GM23338 (cell line): ENCODE measurements around the gene MGAT5. TPM values are rescaled to one million over a fixed set of nuclear protein-coding genes. Genes with fewer than 3 reads are reported as not detected.

Experiments used
- ATAC-seq: fragments of 200-7000 bp; cut with Tn5 transposase; 3 replicates; pipeline ENCODE4 v1.9.1; 2020
- DNase-seq: peaks from one replicate; pipeline ENCODE4 v3.0.0-alpha.2; 2015; ENCODE audit warnings: low spot score
- H2AFZ ChIP-seq: fragments of 200-600 bp; sonication (generic); 2 replicates; pipeline ENCODE4 v1.8.0; 2016; ENCODE audit warnings: antibody characterized with exemption, mild to moderate bottlenecking, moderate library complexity
- H3F3A ChIP-seq: fragments of 200-600 bp; sonication (generic); replicated peaks from 2 replicates; pipeline ENCODE4 v1.8.0; 2017; ENCODE audit warnings: antibody characterized with exemption, mixed run types, low read depth
- H3K27ac ChIP-seq: fragments of 200-600 bp; sonication (generic); 2 replicates; pipeline ENCODE4 v1.6.1; 2016; ENCODE audit warnings: low read depth
- H3K27me3 ChIP-seq: fragments of 200-600 bp; sonication (generic); 2 replicates; pipeline ENCODE4 v1.8.0; 2016; ENCODE audit warnings: mild to moderate bottlenecking, mixed run types, moderate library complexity; ENCODE audit not compliant: insufficient read depth
- H3K36me3 ChIP-seq: fragments of 200-600 bp; sonication (generic); 2 replicates; pipeline ENCODE4 v1.8.0; 2016; ENCODE audit warnings: mild to moderate bottlenecking; ENCODE audit not compliant: insufficient read depth
- H3K4me1 ChIP-seq: fragments of 200-600 bp; sonication (generic); 2 replicates; pipeline ENCODE4 v1.8.0; 2016; ENCODE audit warnings: mild to moderate bottlenecking, moderate library complexity; ENCODE audit not compliant: insufficient read depth
- H3K4me2 ChIP-seq: fragments of 200-600 bp; sonication (generic); 2 replicates; pipeline ENCODE4 v1.7.1; 2017; ENCODE audit warnings: mixed run types
- H3K4me3 ChIP-seq: fragments of 200-600 bp; sonication (generic); 2 replicates; pipeline ENCODE4 v1.6.1; 2016; ENCODE audit warnings: mixed run types
- H3K79me2 ChIP-seq: fragments of 200-600 bp; sonication (generic); replicated peaks from 2 replicates; pipeline ENCODE4 v1.8.0; 2017; ENCODE audit warnings: mild to moderate bottlenecking; ENCODE audit not compliant: insufficient read depth
- H3K9me2 ChIP-seq: fragments of 200-600 bp; sonication (generic); 2 replicates; pipeline ENCODE4 v1.8.0; 2017; ENCODE audit not compliant: insufficient read depth
- H4K20me1 ChIP-seq: fragments of 200-600 bp; sonication (generic); replicated peaks from 2 replicates; pipeline ENCODE4 v1.8.0; 2017; ENCODE audit warnings: mild to moderate bottlenecking; ENCODE audit not compliant: insufficient read depth
- H3K27ac Mint-ChIP-seq: 2 replicates; pipeline ENCODE4 v1.8.0; 2020; ENCODE audit warnings: inconsistent platforms, mild to moderate bottlenecking, moderate library complexity, mixed read lengths
- H3K27me3 Mint-ChIP-seq: 3 replicates; pipeline ENCODE4 v1.8.0; 2022; ENCODE audit warnings: low read depth, mild to moderate bottlenecking, moderate library complexity, mixed read lengths, inconsistent platforms; ENCODE audit not compliant: insufficient read depth, poor library complexity
- H3K36me3 Mint-ChIP-seq: 3 replicates; pipeline ENCODE4 v1.8.0; 2021; ENCODE audit warnings: low read depth, mild to moderate bottlenecking, inconsistent platforms, moderate library complexity, mixed read lengths
- H3K4me1 Mint-ChIP-seq: 3 replicates; pipeline ENCODE4 v1.8.0; 2020; ENCODE audit warnings: mild to moderate bottlenecking, inconsistent platforms, mixed read lengths
- H3K4me3 Mint-ChIP-seq: 3 replicates; pipeline ENCODE4 v1.8.0; 2021; ENCODE audit warnings: moderate library complexity, mild to moderate bottlenecking, inconsistent platforms, mixed read lengths
- H3K9me3 Mint-ChIP-seq: 3 replicates; pipeline ENCODE4 v1.8.0; 2020; ENCODE audit warnings: moderate library complexity, mild to moderate bottlenecking, inconsistent platforms, mixed read lengths
- CREB1 ChIP-seq: fragments of 250-450 bp; sonication (Bioruptor Pico); IDR thresholded peaks from 2 replicates; pipeline ENCODE4 v1.5.0; 2020; ENCODE audit warnings: low read depth, mild to moderate bottlenecking, moderate library complexity
- EZH2 ChIP-seq: fragments of 200-600 bp; sonication (generic); IDR thresholded peaks from one replicate; pipeline ENCODE4 v1.8.0; 2017; ENCODE audit warnings: antibody characterized with exemption, mild to moderate bottlenecking, low read depth; ENCODE audit not compliant: unreplicated experiment
- EZH2phosphoT487 ChIP-seq: fragments of 200-600 bp; sonication (generic); IDR thresholded peaks from one replicate; pipeline ENCODE4 v1.8.1; 2018; ENCODE audit warnings: antibody characterized with exemption; ENCODE audit not compliant: unreplicated experiment
- JUNB ChIP-seq: IDR thresholded peaks from one replicate; pipeline ENCODE4 v1.6.1; 2016; ENCODE audit warnings: antibody characterized with exemption; ENCODE audit not compliant: unreplicated experiment
- NANOG ChIP-seq: IDR thresholded peaks from 2 replicates; pipeline ENCODE4 v1.6.1; 2016; ENCODE audit warnings: antibody characterized with exemption, borderline replicate concordance
- POLR2AphosphoS5 ChIP-seq: IDR thresholded peaks from 2 replicates; pipeline ENCODE4 v1.6.1; 2016; ENCODE audit warnings: antibody characterized with exemption, low read depth
- REST ChIP-seq: IDR thresholded peaks from one replicate; pipeline ENCODE4 v1.6.1; 2018; ENCODE audit warnings: antibody characterized with exemption; ENCODE audit not compliant: unreplicated experiment
- STAT1 ChIP-seq: IDR thresholded peaks from one replicate; pipeline ENCODE4 v1.6.1; 2016; ENCODE audit warnings: antibody characterized with exemption; ENCODE audit not compliant: unreplicated experiment
- ZNF114 ChIP-seq: fragments of 250-450 bp; sonication (Bioruptor Pico); IDR thresholded peaks from 2 replicates; pipeline ENCODE4 v1.5.0; 2020; ENCODE audit warnings: mild to moderate bottlenecking, moderate library complexity
- ZNF331 ChIP-seq: fragments of 250-450 bp; sonication (Bioruptor Pico); IDR thresholded peaks from 2 replicates; pipeline ENCODE4 v1.5.0; 2020; ENCODE audit warnings: low read depth, mild to moderate bottlenecking, moderate library complexity
- ZNF462 ChIP-seq: fragments of 250-450 bp; sonication (Bioruptor Pico); IDR thresholded peaks from 2 replicates; pipeline ENCODE4 v1.5.0; 2020; ENCODE audit warnings: mild to moderate bottlenecking, moderate library complexity
- polyA plus RNA-seq: library from polyadenylated mRNA; unstranded; fragments of >200 nt; fragmentation: Nextera tagmentation; extraction: Ambion mirVana; gene quantifications from 2 replicates; pipeline ENCODE4 v1.2.1, GENCODE V29; 2016
- total RNA-seq: library from RNA; depleted of rRNA; stranded (reverse); fragments of >200 nt; shearing (Covaris generic); gene quantifications from 2 replicates; pipeline ENCODE4 v1.2.3, GENCODE V29; 2014
- TF ChIP-seq, protein P1 (sequence below), 2 experiments: fragments of 200-600 bp in 1 of 2; sonication (generic) in 1 of 2; conservative IDR thresholded peaks; 2 replicates each; pipeline versions ENCODE4 v1.5.1 to v1.6.1; 2016 to 2017; ENCODE audit warnings: antibody characterized with exemption in 2 of 2, low read depth in 2 of 2, mild to moderate bottlenecking in 2 of 2, moderate library complexity in 1 of 2
- TF ChIP-seq, protein P2 (sequence below): IDR thresholded peaks from 2 replicates; pipeline ENCODE4 v1.6.1; 2016; ENCODE audit warnings: antibody characterized with exemption

MGAT5 gene
- total and polyA plus RNA-seq, 2 experiments from 2014 or later, result 4.6 to 27.6 TPM

- no peaks in the 10 kb centered on the region for H3K27me3 ChIP-seq
- H3K4me3 ChIP-seq, result no peak overlapping the region
- no peaks in the 10 kb centered on the region for H3K9me2 ChIP-seq
- peaks cover 3% of the 10 kb centered on the region; the same call in 2 of the 3 replicates for H3K36me3 Mint-ChIP-seq
- no peak for DNase-seq
- no peaks in the 10 kb centered on the region for H3K27me3 Mint-ChIP-seq
- H3K4me1 Mint-ChIP-seq, result peaks cover 11% of the 10 kb centered on the region; the same call in 2 of the 3 replicates
- no peak for TF ChIP-seq NANOG
- TF ChIP-seq ZNF462 (CRISPR knock-in tag), result no peak
- no peak for TF ChIP-seq REST
- TF ChIP-seq ZNF114 (CRISPR knock-in tag), result no peak
- TF ChIP-seq CREB1 (CRISPR knock-in tag), result no peak
- TF ChIP-seq EZH2phosphoT487, result no peak
- TF ChIP-seq POLR2AphosphoS5, result no peak
- TF ChIP-seq STAT1, result no peak
- TF ChIP-seq EZH2, result no peak
- TF ChIP-seq, protein P1, sequence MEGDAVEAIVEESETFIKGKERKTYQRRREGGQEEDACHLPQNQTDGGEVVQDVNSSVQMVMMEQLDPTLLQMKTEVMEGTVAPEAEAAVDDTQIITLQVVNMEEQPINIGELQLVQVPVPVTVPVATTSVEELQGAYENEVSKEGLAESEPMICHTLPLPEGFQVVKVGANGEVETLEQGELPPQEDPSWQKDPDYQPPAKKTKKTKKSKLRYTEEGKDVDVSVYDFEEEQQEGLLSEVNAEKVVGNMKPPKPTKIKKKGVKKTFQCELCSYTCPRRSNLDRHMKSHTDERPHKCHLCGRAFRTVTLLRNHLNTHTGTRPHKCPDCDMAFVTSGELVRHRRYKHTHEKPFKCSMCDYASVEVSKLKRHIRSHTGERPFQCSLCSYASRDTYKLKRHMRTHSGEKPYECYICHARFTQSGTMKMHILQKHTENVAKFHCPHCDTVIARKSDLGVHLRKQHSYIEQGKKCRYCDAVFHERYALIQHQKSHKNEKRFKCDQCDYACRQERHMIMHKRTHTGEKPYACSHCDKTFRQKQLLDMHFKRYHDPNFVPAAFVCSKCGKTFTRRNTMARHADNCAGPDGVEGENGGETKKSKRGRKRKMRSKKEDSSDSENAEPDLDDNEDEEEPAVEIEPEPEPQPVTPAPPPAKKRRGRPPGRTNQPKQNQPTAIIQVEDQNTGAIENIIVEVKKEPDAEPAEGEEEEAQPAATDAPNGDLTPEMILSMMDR (conservative IDR thresholded peaks at IDR 0.05; ENCODE audit: low read depth in 2 of 2), result no peak
- no peak for TF ChIP-seq ZNF331
- no peak for TF ChIP-seq JUNB
- TF ChIP-seq, protein P2, sequence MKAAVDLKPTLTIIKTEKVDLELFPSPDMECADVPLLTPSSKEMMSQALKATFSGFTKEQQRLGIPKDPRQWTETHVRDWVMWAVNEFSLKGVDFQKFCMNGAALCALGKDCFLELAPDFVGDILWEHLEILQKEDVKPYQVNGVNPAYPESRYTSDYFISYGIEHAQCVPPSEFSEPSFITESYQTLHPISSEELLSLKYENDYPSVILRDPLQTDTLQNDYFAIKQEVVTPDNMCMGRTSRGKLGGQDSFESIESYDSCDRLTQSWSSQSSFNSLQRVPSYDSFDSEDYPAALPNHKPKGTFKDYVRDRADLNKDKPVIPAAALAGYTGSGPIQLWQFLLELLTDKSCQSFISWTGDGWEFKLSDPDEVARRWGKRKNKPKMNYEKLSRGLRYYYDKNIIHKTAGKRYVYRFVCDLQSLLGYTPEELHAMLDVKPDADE, result no peak
- no peak overlapping the region for H3K4me3 Mint-ChIP-seq
- H3F3A ChIP-seq, result no peaks in the 10 kb centered on the region
- no peak for ATAC-seq
- H4K20me1 ChIP-seq, result no peaks in the 10 kb centered on the region
- peaks cover 8% of the 10 kb centered on the region; the same call in 1 of the 2 replicates for H3K4me1 ChIP-seq
- H3K27ac ChIP-seq, result no peak overlapping the region
- H2AFZ ChIP-seq, result no peak overlapping the region
- no peaks in the 10 kb centered on the region for H3K79me2 ChIP-seq
- no peaks in the 10 kb centered on the region for H3K36me3 ChIP-seq
- no peak overlapping the region for H3K4me2 ChIP-seq
- no peak overlapping the region for H3K27ac Mint-ChIP-seq
- no peaks in the 10 kb centered on the region; the same call in 2 of the 3 replicates for H3K9me3 Mint-ChIP-seq
These were observed 199.6 kb downstream of the MGAT5 start for GRCh38 chr2:134453476-134453875.
